H9 (cell line): ENCODE data around the gene SETDB2. TPM values are rescaled to one million over a fixed set of nuclear protein-coding genes. Genes with fewer than 3 reads are reported as not detected.

ENCODE experiments used
- DNase-seq: peaks from one replicate; pipeline ENCODE4 v3.0.0-alpha.2; 2017
- H2AFZ ChIP-seq: one replicate; pipeline ENCODE4 v1.6.1; 2013; ENCODE audit warnings: mild to moderate bottlenecking, low read length, control low read depth, moderate library complexity
- H2AK5ac ChIP-seq: 2 replicates; pipeline ENCODE4 v1.6.1; 2013; ENCODE audit warnings: low read length, control low read depth, mixed read lengths; ENCODE audit not compliant: insufficient read length
- H2BK120ac ChIP-seq: one replicate; pipeline ENCODE4 v1.6.1; 2013; ENCODE audit warnings: low read depth, mild to moderate bottlenecking, low read length, control low read depth, inconsistent platforms; ENCODE audit not compliant: poor library complexity, severe bottlenecking
- H2BK12ac ChIP-seq: 2 replicates; pipeline ENCODE4 v1.6.1; 2013; ENCODE audit warnings: low read length, control low read depth, mixed read lengths, low read depth; ENCODE audit not compliant: insufficient read length
- H2BK15ac ChIP-seq: 2 replicates; pipeline ENCODE4 v1.6.1; 2013; ENCODE audit warnings: low read depth, low read length, control low read depth
- H2BK20ac ChIP-seq: one replicate; pipeline ENCODE4 v1.6.1; 2013; ENCODE audit warnings: low read depth, mild to moderate bottlenecking, low read length, control low read depth, inconsistent platforms; ENCODE audit not compliant: poor library complexity, severe bottlenecking
- H2BK5ac ChIP-seq: 2 replicates; pipeline ENCODE4 v1.6.1; 2013; ENCODE audit warnings: low read length, control low read depth, mixed read lengths; ENCODE audit not compliant: insufficient read length
- H3K14ac ChIP-seq: 2 replicates; pipeline ENCODE4 v1.6.1; 2013; ENCODE audit warnings: low read length, control low read depth; ENCODE audit not compliant: insufficient read depth
- H3K18ac ChIP-seq: 2 replicates; pipeline ENCODE4 v1.6.1; 2013; ENCODE audit warnings: low read depth, mild to moderate bottlenecking, mixed read lengths, low read length, control low read depth; ENCODE audit not compliant: insufficient read length
- H3K23ac ChIP-seq: 2 replicates; pipeline ENCODE4 v1.6.1; 2013; ENCODE audit warnings: low read length, control low read depth, mixed read lengths, low read depth; ENCODE audit not compliant: insufficient read length
- H3K23me2 ChIP-seq: 2 replicates; pipeline ENCODE4 v1.6.1; 2013; ENCODE audit warnings: low read depth, mild to moderate bottlenecking, mixed read lengths, low read length, control low read depth; ENCODE audit not compliant: insufficient read length, poor library complexity, severe bottlenecking
- H3K27ac ChIP-seq: 2 replicates; pipeline ENCODE4 v1.5.1; 2013; ENCODE audit warnings: low read length, control low read depth, mixed read lengths, low read depth; ENCODE audit not compliant: insufficient read length
- H3K27me3 ChIP-seq: 2 replicates; pipeline ENCODE4 v1.6.1; 2013; ENCODE audit warnings: low read length, control low read depth, inconsistent platforms; ENCODE audit not compliant: insufficient read depth
- H3K4ac ChIP-seq: 2 replicates; pipeline ENCODE4 v1.6.1; 2013; ENCODE audit warnings: low read depth, mild to moderate bottlenecking, control low read depth, inconsistent platforms, low read length, moderate library complexity
- H3K4me1 ChIP-seq: 2 replicates; pipeline ENCODE4 v1.6.1; 2013; ENCODE audit warnings: low read length, control low read depth, inconsistent platforms; ENCODE audit not compliant: insufficient read depth
- H3K4me2 ChIP-seq: 2 replicates; pipeline ENCODE4 v1.6.1; 2013; ENCODE audit warnings: low read length, control low read depth, mixed read lengths; ENCODE audit not compliant: insufficient read length, insufficient read depth
- H3K56ac ChIP-seq: 2 replicates; pipeline ENCODE4 v1.6.1; 2013; ENCODE audit warnings: low read depth, mild to moderate bottlenecking, mixed read lengths, low read length, control low read depth; ENCODE audit not compliant: insufficient read length
- H3K79me1 ChIP-seq: 2 replicates; pipeline ENCODE4 v1.6.1; 2013; ENCODE audit warnings: low read depth, mild to moderate bottlenecking, moderate library complexity, low read length, control low read depth, inconsistent platforms; ENCODE audit not compliant: insufficient read depth, poor library complexity, severe bottlenecking
- H3K79me2 ChIP-seq: 2 replicates; pipeline ENCODE4 v1.6.1; 2013; ENCODE audit warnings: low read length, control low read depth, inconsistent platforms; ENCODE audit not compliant: insufficient read depth
- H3K9ac ChIP-seq: 2 replicates; pipeline ENCODE4 v1.6.1; 2013; ENCODE audit warnings: low read length, control low read depth, mixed read lengths; ENCODE audit not compliant: insufficient read length; ENCODE audit errors: extremely low read depth
- H3K9me3 ChIP-seq: one replicate; pipeline ENCODE4 v1.6.1; 2013; ENCODE audit warnings: low read depth, low read length, inconsistent platforms; ENCODE audit not compliant: control insufficient read depth
- H3T11ph ChIP-seq: one replicate; pipeline ENCODE4 v1.6.1; 2013; ENCODE audit warnings: mild to moderate bottlenecking, low read length, control low read depth, inconsistent platforms
- H4K20me1 ChIP-seq: one replicate; pipeline ENCODE4 v1.6.1; 2013; ENCODE audit not compliant: control insufficient read depth, insufficient read length, insufficient read depth
- H4K5ac ChIP-seq: 2 replicates; pipeline ENCODE4 v1.6.1; 2013; ENCODE audit warnings: low read depth, mild to moderate bottlenecking, mixed read lengths, low read length, control low read depth; ENCODE audit not compliant: insufficient read length
- H4K8ac ChIP-seq: replicated peaks from 2 replicates; pipeline ENCODE4 v1.6.1; 2013; ENCODE audit warnings: low read length, control low read depth, mixed read lengths, low read depth; ENCODE audit not compliant: insufficient read length
- H4K91ac ChIP-seq: 2 replicates; pipeline ENCODE4 v1.6.1; 2013; ENCODE audit warnings: low read depth, mild to moderate bottlenecking, moderate library complexity, mixed read lengths, low read length, control low read depth; ENCODE audit not compliant: insufficient read length
- H3K27ac Mint-ChIP-seq, 3 experiments: 2 replicates in 2 of 3; 3 replicates in 1 of 3; pipeline ENCODE4 v1.8.0; 2020 to 2021; ENCODE audit warnings: mixed read lengths in 3 of 3, mild to moderate bottlenecking in 1 of 3, moderate library complexity in 1 of 3
- H3K27me3 Mint-ChIP-seq: 2 replicates; pipeline ENCODE4 v1.8.0; 2021; ENCODE audit warnings: low read depth, mild to moderate bottlenecking, moderate library complexity, mixed read lengths
- H3K36me3 Mint-ChIP-seq, 3 experiments: 2 replicates in 2 of 3; 3 replicates in 1 of 3; pipeline ENCODE4 v1.8.0; 2020 to 2021; ENCODE audit warnings: low read depth in 3 of 3, mixed read lengths in 3 of 3; ENCODE audit not compliant: insufficient read depth in 1 of 3
- H3K4me1 Mint-ChIP-seq, 2 experiments: 2 replicates each; pipeline ENCODE4 v1.8.0; 2020; ENCODE audit warnings: mixed read lengths in 2 of 2
- H3K4me3 Mint-ChIP-seq, 2 experiments: 2 replicates in 1 of 2; 3 replicates in 1 of 2; pipeline ENCODE4 v1.8.0; 2020 to 2021; ENCODE audit warnings: mild to moderate bottlenecking in 2 of 2, mixed read lengths in 2 of 2, moderate library complexity in 1 of 2
- H3K9me3 Mint-ChIP-seq, 2 experiments: 2 replicates in 1 of 2; 3 replicates in 1 of 2; pipeline ENCODE4 v1.8.0; 2020; ENCODE audit warnings: mild to moderate bottlenecking in 2 of 2, mixed read lengths in 2 of 2, moderate library complexity in 1 of 2
- CTCF ChIP-seq: fragments of 200-600 bp; sonication (generic); conservative IDR thresholded peaks from 3 replicates; pipeline ENCODE4 v1.8.0; 2021; ENCODE audit warnings: antibody characterized with exemption, mild to moderate bottlenecking
- WGBS: extraction: QIAGEN DNeasy Blood & Tissue Kit; methylation state at CpG from one replicate; pipeline ENCODE4 v1.1.7; 2013; ENCODE audit warnings: missing lambda C conversion rate, low lambda C conversion rate, mixed read lengths; ENCODE audit not compliant: insufficient read length; ENCODE audit errors: extremely low coverage; 5-methylcytosine and 5-hydroxymethylcytosine counted together
- total RNA-seq: library from RNA; stranded (reverse); gene quantifications from 2 replicates; pipeline ENCODE4 v1.2.1, GENCODE V29; 2021

The SETDB2 gene
- total RNA-seq, 1 experiment from 2014 or later = 5.7 TPM

GRCh38 chr13:49497272-49497671 is 53.2 kb downstream of the SETDB2 start:
- no peaks in the 10 kb centered on the region; a peak in 2 of 7 replicates for H3K36me3 Mint-ChIP-seq
- Histone ChIP-seq H2AFZ (no peak overlapping the region), H3K4me1 (no peaks in the 10 kb centered on the region), H2BK5ac (no peak overlapping the region), H3K23ac (no peak overlapping the region), H3K4ac (no peak overlapping the region), H3K23me2 (no peaks in the 10 kb centered on the region), H3K79me2 (no peaks in the 10 kb centered on the region), H2BK12ac (no peak overlapping the region), H3K56ac (no peak overlapping the region), H3K79me1 (no peaks in the 10 kb centered on the region), H4K91ac (no peak overlapping the region), H2BK15ac (no peak overlapping the region), H2BK20ac (no peak overlapping the region), H4K8ac (no peak overlapping the region), H3K27me3 (no peaks in the 10 kb centered on the region), H3T11ph (no peak overlapping the region), H3K18ac (no peak overlapping the region), H2AK5ac (no peak overlapping the region), H2BK120ac (no peak overlapping the region), H3K4me2 (no peak overlapping the region), H4K5ac (no peak overlapping the region), H3K9me3 (no peaks in the 10 kb centered on the region), H3K14ac (no peak overlapping the region), H3K27ac (no peak overlapping the region), H3K9ac (no peak overlapping the region), H4K20me1 (no peaks in the 10 kb centered on the region)
- no peak for TF ChIP-seq CTCF
- H3K4me1 Mint-ChIP-seq = peaks cover 2% of the 10 kb centered on the region in 2 experiments; a peak in 2 of 4 replicates
- H3K4me3 Mint-ChIP-seq = no peak overlapping the region; a peak in 1 of 5 replicates
- no peaks in the 10 kb centered on the region; the same call in 1 of the 2 replicates for H3K27me3 Mint-ChIP-seq
- H3K9me3 Mint-ChIP-seq = no peaks in the 10 kb centered on the region
- DNase-seq = no peak
- no CpG with 5 or more reads among the region's 5 CpGs for WGBS
- no peak overlapping the region for H3K27ac Mint-ChIP-seq
